Colonic mucosa (tissue), 4 donors: ENCODE measurements around the gene DGCR2. TPM values are rescaled to one million over a fixed set of nuclear protein-coding genes. Genes with fewer than 3 reads are reported as not detected.

Source experiments
- DNase-seq: peaks from one replicate; pipeline ENCODE4 v3.0.0-alpha.2; 2020
- H3K27ac ChIP-seq: fragments of 200-600 bp; one replicate; pipeline ENCODE4 v1.8.0; 2021
- H3K27me3 ChIP-seq: fragments of 200-600 bp; one replicate; pipeline ENCODE4 v1.8.0; 2021
- H3K36me3 ChIP-seq: fragments of 200-600 bp; one replicate; pipeline ENCODE4 v1.8.0; 2021
- H3K4me1 ChIP-seq: fragments of 200-600 bp; one replicate; pipeline ENCODE4 v1.8.0; 2021; ENCODE audit warnings: mild to moderate bottlenecking
- H3K4me3 ChIP-seq: fragments of 200-600 bp; one replicate; pipeline ENCODE4 v1.8.0; 2021
- H3K9ac ChIP-seq, 2 donors: one replicate each; pipeline ENCODE4 v1.7.0; 2013; ENCODE audit warnings: control low read depth in 2 of 2, low read depth in 2 of 2, low read length in 2 of 2
- H3K9me3 ChIP-seq: fragments of 200-600 bp; one replicate; pipeline ENCODE4 v1.8.0; 2021
- CTCF ChIP-seq: fragments of 200-600 bp; IDR thresholded peaks from one replicate; pipeline ENCODE4 v1.8.0; 2022; ENCODE audit warnings: antibody characterized with exemption, mild to moderate bottlenecking
- intact Hi-C: fragments of 100-400 bp; cut with DNase I; formaldehyde crosslinking; loops from one replicate; pipeline ENCODE4 v1.14.1; 2022
- total RNA-seq, 2 donors: library from RNA; stranded (reverse); fragmentation: NEBNext Ultra II Directional in 1 of 2; extraction: Animal tissue kit (Norgen Biotek cat#: 25700) in 1 of 2; gene quantifications; one replicate each; pipeline ENCODE4 v1.2.1, GENCODE V29; 2021
- donor health status: healthy.
- donor health status: DM: no; HTN: no; CAD: no.
- donor health status: DM: no; HTN: no; CAD: no.

Gene DGCR2
- total RNA-seq, 2 donors from 2014 or later = 71.6 to 82.5 TPM

GRCh38 chr22:19146215-19146968 is 24.2 kb upstream of the DGCR2 start:
- no peak for TF ChIP-seq CTCF
- Histone ChIP-seq H3K27me3 (peaks cover 28% of the 10 kb centered on the region), H3K27ac (no peak overlapping the region), H3K4me1 (peaks cover 6% of the 10 kb centered on the region), H3K4me3 (no peak overlapping the region), H3K36me3 (no peaks in the 10 kb centered on the region), H3K9me3 (no peaks in the 10 kb centered on the region), H3K9ac (no peak overlapping the region)
- DNase-seq = no peak
- intact Hi-C loops = loop anchor here (5.0 kb wide), 1 partner anchor 486 kb away; no protein-coding TSS in a partner anchor

- Histone ChIP-seq H3K27me3 (peaks cover 9% of the 10 kb centered on the region), H3K9me3 (no peaks in the 10 kb centered on the region), H3K4me3 (peak overlapping the region; percentile 71), H3K4me1 (peaks cover 6% of the 10 kb centered on the region), H3K9ac (peak overlapping the region; percentile 73 to 81), H3K36me3 (peaks cover 4% of the 10 kb centered on the region), H3K27ac (peak overlapping the region; percentile 59)
- intact Hi-C loops = loop anchor here (2.0 kb wide), 1 partner anchor 21 kb away; the partner anchor contains the start of gene DGCR2
- DNase-seq = no peak
- TF ChIP-seq CTCF = no peak
Observed at GRCh38 chr22:19143967-19144400, 21.8 kb upstream of the DGCR2 start.

GRCh38 chr22:19143212-19143611 is 21.0 kb upstream of the DGCR2 start:
- no peak for TF ChIP-seq CTCF
- no peak overlapping the region for H3K27ac ChIP-seq
- peaks cover under 1% of the 10 kb centered on the region for H3K27me3 ChIP-seq
- H3K9ac ChIP-seq = no peak overlapping the region
- no peaks in the 10 kb centered on the region for H3K9me3 ChIP-seq
- DNase-seq = no peak
- intact Hi-C loops = loop anchor here (2.0 kb wide), 1 partner anchor 20 kb away; the partner anchor contains the start of gene DGCR2
- peaks cover 6% of the 10 kb centered on the region for H3K4me1 ChIP-seq
- peaks cover 12% of the 10 kb centered on the region for H3K36me3 ChIP-seq
- H3K4me3 ChIP-seq = no peak overlapping the region

- no peak overlapping the region for H3K27ac ChIP-seq
- H3K36me3 ChIP-seq = peaks cover 15% of the 10 kb centered on the region
- DNase-seq = no peak
- no peaks in the 10 kb centered on the region for H3K27me3 ChIP-seq
- no peak overlapping the region for H3K4me3 ChIP-seq
- peaks cover 6% of the 10 kb centered on the region for H3K4me1 ChIP-seq
- no peaks in the 10 kb centered on the region for H3K9me3 ChIP-seq
- intact Hi-C loops = loop anchor here (2.0 kb wide), 1 partner anchor 20 kb away; the partner anchor contains the start of gene DGCR2
- TF ChIP-seq CTCF = no peak
- H3K9ac ChIP-seq = no peak overlapping the region
Observed at GRCh38 chr22:19142394-19142793, 20.2 kb upstream of the DGCR2 start.

- Histone ChIP-seq H3K27me3 (no peaks in the 10 kb centered on the region), H3K4me3 (no peak overlapping the region), H3K9ac (no peak overlapping the region), H3K9me3 (no peaks in the 10 kb centered on the region), H3K27ac (no peak overlapping the region), H3K4me1 (peaks cover 6% of the 10 kb centered on the region), H3K36me3 (peaks cover 17% of the 10 kb centered on the region)
- intact Hi-C loops = no loop called here
- no peak for TF ChIP-seq CTCF
- DNase-seq = no peak
Observed at GRCh38 chr22:19139974-19140373, 17.8 kb upstream of the DGCR2 start.
